GM19351 (cell line): ENCODE measurements around the gene STK11.

Experiments
- ATAC-seq: cut with Tn5 transposase; IDR thresholded peaks from one replicate; pipeline ENCODE4 v1.9.1; 2021; ENCODE audit warnings: mild to moderate bottlenecking, moderate library complexity; ENCODE audit not compliant: unreplicated experiment

STK11 gene

GRCh38 chr19:1271528-1272422 is 66.2 kb downstream of the STK11 start:
- no peak for ATAC-seq

GRCh38 chr19:1272423-1273262 is 67.1 kb downstream of the STK11 start:
- ATAC-seq, result no peak

- no peak for ATAC-seq
Measured at GRCh38 chr19:1273263-1274041, 67.9 kb downstream of the STK11 start.

GRCh38 chr19:1274081-1274851 is 68.7 kb downstream of the STK11 start:
- no peak for ATAC-seq

GRCh38 chr19:1274852-1275259 is 69.3 kb downstream of the STK11 start:
- ATAC-seq, result no peak

- peak; percentile 80 for ATAC-seq
Measured at GRCh38 chr19:1275260-1275975, 69.8 kb downstream of the STK11 start, which contains the start of gene FAM174C. Gene FAM174C (plus strand): TSS chr19:1275530. CDS start chr19:1275550, 20 bp downstream.

- no peak for ATAC-seq
Measured at GRCh38 chr19:1275976-1276627, 70.5 kb downstream of the STK11 start.

GRCh38 chr19:1276628-1277022 is 71.0 kb downstream of the STK11 start:
- ATAC-seq, result no peak

- no peak for ATAC-seq
Measured at GRCh38 chr19:1277061-1277460, 71.5 kb downstream of the STK11 start.
